Measurements from ENCODE around the gene DDX52.

DDX52 gene

GRCh38 chr17:37604556-37604955 is 38.7 kb downstream of the DDX52 start:
- no peak overlapping the region for H3K4me3 ChIP-seq (ENCODE audit: low read length in 2 of 2)
- peaks cover 0 to 1% of the 10 kb centered on the region in 2 donors for H3K4me1 ChIP-seq (ENCODE audit: control insufficient read depth in 2 of 2, insufficient read depth in 2 of 2, low read length in 2 of 2)
- H3K27ac ChIP-seq (ENCODE audit: low read depth in 2 of 2, low read length in 2 of 2), result no peak overlapping the region
- H3K9me3 ChIP-seq (ENCODE audit: control insufficient read depth in 2 of 2, low read length in 2 of 2), result no peaks in the 10 kb centered on the region
- H3K9ac ChIP-seq (ENCODE audit: low read depth in 1 of 2, low read length in 2 of 2), result no peak overlapping the region
- H3K36me3 ChIP-seq (ENCODE audit: control insufficient read depth in 2 of 2, insufficient read depth in 2 of 2, low read length in 2 of 2), result peaks cover 3 to 15% of the 10 kb centered on the region in 2 donors
- H3K27me3 ChIP-seq (ENCODE audit: control insufficient read depth in 2 of 2, insufficient read depth in 2 of 2, low read length in 2 of 2), result no peaks in the 10 kb centered on the region

- H3K4me3 ChIP-seq (ENCODE audit: low read length in 2 of 2), result no peak overlapping the region
- peaks cover 32 to 52% of the 10 kb centered on the region in 2 donors for H3K36me3 ChIP-seq (ENCODE audit: control insufficient read depth in 2 of 2, insufficient read depth in 2 of 2, low read length in 2 of 2)
- H3K4me1 ChIP-seq (ENCODE audit: control insufficient read depth in 2 of 2, insufficient read depth in 2 of 2, low read length in 2 of 2), result no peaks in the 10 kb centered on the region
- H3K27me3 ChIP-seq (ENCODE audit: control insufficient read depth in 2 of 2, insufficient read depth in 2 of 2, low read length in 2 of 2), result no peaks in the 10 kb centered on the region
- H3K9me3 ChIP-seq (ENCODE audit: control insufficient read depth in 2 of 2, low read length in 2 of 2), result no peaks in the 10 kb centered on the region
- no peak overlapping the region for H3K27ac ChIP-seq (ENCODE audit: low read depth in 2 of 2, low read length in 2 of 2)
- no peak overlapping the region for H3K9ac ChIP-seq (ENCODE audit: low read depth in 1 of 2, low read length in 2 of 2)
These were observed 45.1 kb downstream of the DDX52 start for GRCh38 chr17:37598145-37598544.

GRCh38 chr17:37592291-37592690 is 51.0 kb downstream of the DDX52 start:
- no peak overlapping the region for H3K9ac ChIP-seq (ENCODE audit: low read depth in 1 of 2, low read length in 2 of 2)
- peaks cover 32 to 33% of the 10 kb centered on the region in 2 donors for H3K36me3 ChIP-seq (ENCODE audit: control insufficient read depth in 2 of 2, insufficient read depth in 2 of 2, low read length in 2 of 2)
- H3K9me3 ChIP-seq (ENCODE audit: control insufficient read depth in 2 of 2, low read length in 2 of 2), result no peaks in the 10 kb centered on the region
- H3K4me3 ChIP-seq (ENCODE audit: low read length in 2 of 2), result no peak overlapping the region
- H3K27me3 ChIP-seq (ENCODE audit: control insufficient read depth in 2 of 2, insufficient read depth in 2 of 2, low read length in 2 of 2), result no peaks in the 10 kb centered on the region
- no peaks in the 10 kb centered on the region for H3K4me1 ChIP-seq (ENCODE audit: control insufficient read depth in 2 of 2, insufficient read depth in 2 of 2, low read length in 2 of 2)
- no peak overlapping the region for H3K27ac ChIP-seq (ENCODE audit: low read depth in 2 of 2, low read length in 2 of 2)

- Histone ChIP-seq H3K9ac (ENCODE audit: low read depth in 1 of 2, low read length in 2 of 2) (no peak overlapping the region), H3K4me1 (ENCODE audit: control insufficient read depth in 2 of 2, insufficient read depth in 2 of 2, low read length in 2 of 2) (no peaks in the 10 kb centered on the region), H3K27ac (ENCODE audit: low read depth in 2 of 2, low read length in 2 of 2) (no peak overlapping the region), H3K27me3 (ENCODE audit: control insufficient read depth in 2 of 2, insufficient read depth in 2 of 2, low read length in 2 of 2) (no peaks in the 10 kb centered on the region), H3K36me3 (ENCODE audit: control insufficient read depth in 2 of 2, insufficient read depth in 2 of 2, low read length in 2 of 2) (peaks cover 43 to 47% of the 10 kb centered on the region in 2 donors), H3K4me3 (ENCODE audit: low read length in 2 of 2) (no peak overlapping the region), H3K9me3 (ENCODE audit: control insufficient read depth in 2 of 2, low read length in 2 of 2) (no peaks in the 10 kb centered on the region)
These were observed 58.2 kb downstream of the DDX52 start for GRCh38 chr17:37585066-37585465.

- peaks cover 23 to 47% of the 10 kb centered on the region in 2 donors for H3K36me3 ChIP-seq (ENCODE audit: control insufficient read depth in 2 of 2, insufficient read depth in 2 of 2, low read length in 2 of 2)
These were observed 67.0 kb downstream of the DDX52 start for GRCh38 chr17:37576281-37576680.

GRCh38 chr17:37574427-37574826 is 68.8 kb downstream of the DDX52 start:
- H3K4me1 ChIP-seq (ENCODE audit: control insufficient read depth in 2 of 2, insufficient read depth in 2 of 2, low read length in 2 of 2), result no peaks in the 10 kb centered on the region
- H3K4me3 ChIP-seq (ENCODE audit: low read length in 2 of 2), result no peak overlapping the region
- no peaks in the 10 kb centered on the region for H3K9me3 ChIP-seq (ENCODE audit: control insufficient read depth in 2 of 2, low read length in 2 of 2)
- H3K27ac ChIP-seq (ENCODE audit: low read depth in 2 of 2, low read length in 2 of 2), result no peak overlapping the region
- no peaks in the 10 kb centered on the region for H3K27me3 ChIP-seq (ENCODE audit: control insufficient read depth in 2 of 2, insufficient read depth in 2 of 2, low read length in 2 of 2)
- peaks cover 29 to 53% of the 10 kb centered on the region in 2 donors for H3K36me3 ChIP-seq (ENCODE audit: control insufficient read depth in 2 of 2, insufficient read depth in 2 of 2, low read length in 2 of 2)
- H3K9ac ChIP-seq (ENCODE audit: low read depth in 1 of 2, low read length in 2 of 2), result no peak overlapping the region

More at GRCh38 chr17:37576281-37576680, 67.0 kb downstream of the DDX52 start:
- Histone ChIP-seq H3K4me1 (ENCODE audit: control insufficient read depth in 2 of 2, insufficient read depth in 2 of 2, low read length in 2 of 2) (no peaks in the 10 kb centered on the region), H3K27me3 (ENCODE audit: control insufficient read depth in 2 of 2, insufficient read depth in 2 of 2, low read length in 2 of 2) (no peaks in the 10 kb centered on the region), H3K27ac (ENCODE audit: low read depth in 2 of 2, low read length in 2 of 2) (no peak overlapping the region), H3K4me3 (ENCODE audit: low read length in 2 of 2) (no peak overlapping the region), H3K9me3 (ENCODE audit: control insufficient read depth in 2 of 2, low read length in 2 of 2) (no peaks in the 10 kb centered on the region), H3K9ac (ENCODE audit: low read depth in 1 of 2, low read length in 2 of 2) (no peak overlapping the region)

- H3K36me3 ChIP-seq (ENCODE audit: control insufficient read depth in 2 of 2, insufficient read depth in 2 of 2, low read length in 2 of 2), result peaks cover 45 to 66% of the 10 kb centered on the region in 2 donors
- no peak overlapping the region for H3K4me3 ChIP-seq (ENCODE audit: low read length in 2 of 2)
These were observed 71.6 kb downstream of the DDX52 start for GRCh38 chr17:37571674-37572073.

GRCh38 chr17:37570527-37571093 is 72.6 kb downstream of the DDX52 start:
- Histone ChIP-seq H3K27me3 (ENCODE audit: control insufficient read depth in 2 of 2, insufficient read depth in 2 of 2, low read length in 2 of 2) (no peaks in the 10 kb centered on the region), H3K36me3 (ENCODE audit: control insufficient read depth in 2 of 2, insufficient read depth in 2 of 2, low read length in 2 of 2) (peaks cover 46 to 66% of the 10 kb centered on the region in 2 donors), H3K27ac (ENCODE audit: low read depth in 2 of 2, low read length in 2 of 2) (no peak overlapping the region), H3K9me3 (ENCODE audit: control insufficient read depth in 2 of 2, low read length in 2 of 2) (no peaks in the 10 kb centered on the region), H3K9ac (ENCODE audit: low read depth in 1 of 2, low read length in 2 of 2) (no peak overlapping the region), H3K4me1 (ENCODE audit: control insufficient read depth in 2 of 2, insufficient read depth in 2 of 2, low read length in 2 of 2) (no peaks in the 10 kb centered on the region), H3K4me3 (ENCODE audit: low read length in 2 of 2) (no peak overlapping the region)

More at GRCh38 chr17:37571674-37572073, 71.6 kb downstream of the DDX52 start:
- Histone ChIP-seq H3K27me3 (ENCODE audit: control insufficient read depth in 2 of 2, insufficient read depth in 2 of 2, low read length in 2 of 2) (no peaks in the 10 kb centered on the region), H3K9me3 (ENCODE audit: control insufficient read depth in 2 of 2, low read length in 2 of 2) (no peaks in the 10 kb centered on the region), H3K4me1 (ENCODE audit: control insufficient read depth in 2 of 2, insufficient read depth in 2 of 2, low read length in 2 of 2) (no peaks in the 10 kb centered on the region), H3K27ac (ENCODE audit: low read depth in 2 of 2, low read length in 2 of 2) (no peak overlapping the region), H3K9ac (ENCODE audit: low read depth in 1 of 2, low read length in 2 of 2) (no peak overlapping the region)

- H3K4me1 ChIP-seq (ENCODE audit: control insufficient read depth in 2 of 2, insufficient read depth in 2 of 2, low read length in 2 of 2), result no peaks in the 10 kb centered on the region
- no peak overlapping the region for H3K4me3 ChIP-seq (ENCODE audit: low read length in 2 of 2)
- H3K36me3 ChIP-seq (ENCODE audit: control insufficient read depth in 2 of 2, insufficient read depth in 2 of 2, low read length in 2 of 2), result peaks cover 45 to 57% of the 10 kb centered on the region in 2 donors
- no peaks in the 10 kb centered on the region for H3K27me3 ChIP-seq (ENCODE audit: control insufficient read depth in 2 of 2, insufficient read depth in 2 of 2, low read length in 2 of 2)
- H3K27ac ChIP-seq (ENCODE audit: low read depth in 2 of 2, low read length in 2 of 2), result no peak overlapping the region
- H3K9me3 ChIP-seq (ENCODE audit: control insufficient read depth in 2 of 2, low read length in 2 of 2), result no peaks in the 10 kb centered on the region
- H3K9ac ChIP-seq (ENCODE audit: low read depth in 1 of 2, low read length in 2 of 2), result no peak overlapping the region
These were observed 74.7 kb downstream of the DDX52 start for GRCh38 chr17:37568350-37569053.

- peaks cover 45 to 52% of the 10 kb centered on the region in 2 donors for H3K36me3 ChIP-seq (ENCODE audit: control insufficient read depth in 2 of 2, insufficient read depth in 2 of 2, low read length in 2 of 2)
- no peak overlapping the region for H3K27ac ChIP-seq (ENCODE audit: low read depth in 2 of 2, low read length in 2 of 2)
- H3K4me1 ChIP-seq (ENCODE audit: control insufficient read depth in 2 of 2, insufficient read depth in 2 of 2, low read length in 2 of 2), result no peaks in the 10 kb centered on the region
- H3K9me3 ChIP-seq (ENCODE audit: control insufficient read depth in 2 of 2, low read length in 2 of 2), result no peaks in the 10 kb centered on the region
- H3K4me3 ChIP-seq (ENCODE audit: low read length in 2 of 2), result no peak overlapping the region
- H3K27me3 ChIP-seq (ENCODE audit: control insufficient read depth in 2 of 2, insufficient read depth in 2 of 2, low read length in 2 of 2), result no peaks in the 10 kb centered on the region
- H3K9ac ChIP-seq (ENCODE audit: low read depth in 1 of 2, low read length in 2 of 2), result no peak overlapping the region
These were observed 75.7 kb downstream of the DDX52 start for GRCh38 chr17:37567538-37567937.
